GM06990 (cell line): ENCODE data around the gene GPR153.

ENCODE experiments used
- DNase-seq: peaks from one replicate; pipeline ENCODE4 v3.0.0-alpha.2; 2011; ENCODE audit not compliant: insufficient read length; ENCODE audit errors: extremely low read depth
- H3K27me3 ChIP-seq: replicated peaks from 2 replicates; pipeline ENCODE4 v1.6.0; 2011; ENCODE audit warnings: low read length; ENCODE audit not compliant: control insufficient read depth, insufficient read depth
- H3K36me3 ChIP-seq: 2 replicates; pipeline ENCODE4 v1.5.1; 2011; ENCODE audit warnings: low read length; ENCODE audit not compliant: control insufficient read depth, insufficient read depth
- H3K4me3 ChIP-seq: replicated peaks from 2 replicates; pipeline ENCODE4 v1.5.1; 2011; ENCODE audit warnings: low read depth, mild to moderate bottlenecking, control low read depth, low read length
- CTCF ChIP-seq: IDR thresholded peaks from 2 replicates; pipeline ENCODE4 v1.5.1; 2011; ENCODE audit warnings: low read length, control low read depth, mild to moderate bottlenecking, inconsistent platforms; ENCODE audit not compliant: insufficient read depth, poor library complexity, severe bottlenecking

Gene GPR153

DNA sequence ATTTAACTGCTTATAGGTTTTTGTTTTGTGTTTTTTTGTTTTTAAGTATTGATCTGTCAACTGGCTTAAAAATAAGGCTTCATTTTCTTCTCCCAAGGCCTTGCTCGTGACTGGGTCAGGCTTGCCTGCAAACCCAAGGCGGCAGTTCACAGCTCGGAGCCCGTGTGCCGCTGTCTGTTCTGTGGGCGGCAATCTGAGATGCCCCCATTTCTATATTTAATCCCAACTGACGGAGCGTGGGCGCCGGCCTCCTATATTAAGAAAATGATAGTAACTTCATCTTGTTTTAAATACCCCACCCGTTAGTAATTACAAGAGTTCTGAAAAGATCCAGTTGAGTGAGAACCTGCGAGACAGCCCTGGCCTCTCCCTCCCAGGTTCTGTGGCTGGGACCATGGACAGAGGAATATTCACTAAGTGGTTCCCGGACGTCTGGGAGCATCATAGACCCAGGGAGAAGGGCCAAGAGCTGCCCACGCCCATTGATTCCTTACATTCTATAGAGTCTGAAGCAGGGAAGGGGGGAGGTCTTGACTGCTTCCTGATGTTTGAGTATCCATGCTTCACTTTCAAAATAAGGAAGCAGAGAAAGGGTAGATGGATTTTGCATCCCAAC is 42.6 kb upstream of the GPR153 start:
- Histone ChIP-seq H3K4me3 (no peak overlapping the region), H3K27me3 (no peaks in the 10 kb centered on the region), H3K36me3 (peaks cover 3% of the 10 kb centered on the region)
- no peak for TF ChIP-seq CTCF
- no peak for DNase-seq

- Histone ChIP-seq H3K36me3 (peaks cover 3% of the 10 kb centered on the region), H3K27me3 (no peaks in the 10 kb centered on the region), H3K4me3 (no peak overlapping the region)
- DNase-seq = no peak
- TF ChIP-seq CTCF = no peak
These were observed 41.7 kb upstream of the GPR153 start for GRCh38 chr1:6302568-6302967.

- no peak for DNase-seq
- TF ChIP-seq CTCF = no peak
- Histone ChIP-seq H3K4me3 (no peak overlapping the region), H3K36me3 (peaks cover 3% of the 10 kb centered on the region), H3K27me3 (no peaks in the 10 kb centered on the region)
These were observed 40.6 kb upstream of the GPR153 start for GRCh38 chr1:6301526-6301925.

DNA sequence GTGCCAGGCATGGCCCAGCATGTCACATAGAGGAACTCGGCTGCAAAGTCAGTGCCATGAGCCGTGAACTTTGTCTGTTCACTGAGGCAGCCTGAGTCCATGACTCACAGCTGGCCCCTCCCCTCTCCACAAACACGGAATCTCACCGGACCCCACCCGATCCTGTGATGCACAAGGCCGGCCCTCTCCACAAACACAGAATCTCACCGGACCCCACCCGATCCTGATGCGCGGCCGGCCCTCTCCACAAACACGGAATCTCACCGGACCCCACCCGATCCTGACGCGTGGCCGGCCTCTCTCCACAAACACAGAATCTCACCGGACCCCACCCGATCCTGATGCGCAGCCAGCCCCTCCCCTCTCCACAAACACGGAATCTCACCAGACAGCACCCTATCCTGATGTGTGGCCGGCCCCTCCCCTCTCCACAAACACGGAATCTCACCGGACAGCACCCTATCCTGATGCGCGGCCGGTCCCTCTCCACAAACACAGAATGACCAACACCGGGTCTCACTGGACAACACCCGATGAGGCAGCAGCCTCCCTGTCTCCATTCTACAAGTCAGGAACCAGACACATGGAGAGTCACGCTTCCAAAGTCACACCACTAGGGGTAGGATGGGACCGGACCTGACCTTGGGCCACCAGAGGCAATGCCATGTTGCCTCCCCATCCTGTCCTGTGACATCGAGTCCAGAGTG is 39.6 kb upstream of the GPR153 start:
- no peak for TF ChIP-seq CTCF
- H3K4me3 ChIP-seq = no peak overlapping the region
- no peaks in the 10 kb centered on the region for H3K27me3 ChIP-seq
- peaks cover 3% of the 10 kb centered on the region; the same call in 1 of the 2 replicates for H3K36me3 ChIP-seq
- DNase-seq = no peak

GRCh38 chr1:6299557-6300165 is 38.8 kb upstream of the GPR153 start:
- no peak for TF ChIP-seq CTCF
- peaks cover 3% of the 10 kb centered on the region; the same call in 1 of the 2 replicates for H3K36me3 ChIP-seq
- no peak overlapping the region for H3K4me3 ChIP-seq
- no peaks in the 10 kb centered on the region for H3K27me3 ChIP-seq
- no peak for DNase-seq
